Kidney glomerular epithelial cell (primary cell): ENCODE measurements around the gene THAP11.
A peak's percentile ranks its signal among the peaks of the same experiment; 100 is the strongest.

ENCODE experiments used
- DNase-seq: peaks from one replicate; lab custom pipeline; 2025; lab: John Stamatoyannopoulos, UW

THAP11 gene

GRCh38 chr16:67883872-67884261, 41.7 kb downstream of the THAP11 start:
- DNase-seq, result no peak

- no peak for DNase-seq
These were observed 42.6 kb downstream of the THAP11 start, which contains the start of gene NRN1L for GRCh38 chr16:67884684-67885083. NRN1L (plus strand) TSS chr16:67884885; CDS start chr16:67884904, 19 bp downstream.

- no peak for DNase-seq
These were observed 43.4 kb downstream of the THAP11 start for GRCh38 chr16:67885545-67885944.

- DNase-seq, result no peak
These were observed 43.9 kb downstream of the THAP11 start for GRCh38 chr16:67885976-67886375.

DNA sequence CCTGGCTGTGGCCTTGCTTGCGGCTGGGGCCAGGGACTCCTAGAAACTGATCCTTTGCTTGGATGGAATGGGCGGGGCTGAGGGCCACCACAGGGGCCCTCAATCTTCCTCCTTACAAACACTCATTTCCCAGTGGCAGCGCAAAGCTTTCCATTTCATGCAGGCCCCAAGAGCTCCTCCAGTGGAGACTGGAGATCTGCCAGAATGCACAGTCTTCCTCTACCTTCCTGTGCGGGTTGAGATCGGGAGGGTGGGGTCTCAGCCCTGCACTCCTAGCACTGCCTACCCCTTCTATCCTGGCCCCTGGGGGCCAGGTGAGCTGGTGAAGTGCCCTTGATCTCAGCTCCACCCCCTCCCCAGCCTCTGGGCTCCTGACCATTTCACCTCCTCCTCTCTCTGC, 44.3 kb downstream of the THAP11 start:
- no peak for DNase-seq

GRCh38 chr16:67888331-67888730, 46.2 kb downstream of the THAP11 start:
- no peak for DNase-seq

DNA sequence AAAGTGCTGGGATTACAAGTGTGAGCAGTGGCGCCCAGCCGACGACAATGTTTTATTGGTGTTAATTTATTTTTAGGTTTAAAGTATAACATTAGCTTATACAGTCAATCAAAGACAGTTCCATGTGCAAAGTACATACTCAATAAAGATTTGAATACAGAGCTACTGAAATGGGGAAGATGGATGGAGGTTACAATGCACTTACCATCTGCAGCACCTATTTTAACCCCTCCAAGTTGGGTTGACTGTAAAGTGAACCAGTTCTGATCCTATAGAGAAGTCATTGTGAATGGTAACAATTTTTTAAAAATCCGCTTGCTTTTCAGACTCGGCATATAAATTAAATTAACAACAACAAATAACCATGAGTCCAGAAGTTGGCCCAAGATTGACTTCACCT, 50.3 kb downstream of the THAP11 start:
- no peak for DNase-seq

DNA sequence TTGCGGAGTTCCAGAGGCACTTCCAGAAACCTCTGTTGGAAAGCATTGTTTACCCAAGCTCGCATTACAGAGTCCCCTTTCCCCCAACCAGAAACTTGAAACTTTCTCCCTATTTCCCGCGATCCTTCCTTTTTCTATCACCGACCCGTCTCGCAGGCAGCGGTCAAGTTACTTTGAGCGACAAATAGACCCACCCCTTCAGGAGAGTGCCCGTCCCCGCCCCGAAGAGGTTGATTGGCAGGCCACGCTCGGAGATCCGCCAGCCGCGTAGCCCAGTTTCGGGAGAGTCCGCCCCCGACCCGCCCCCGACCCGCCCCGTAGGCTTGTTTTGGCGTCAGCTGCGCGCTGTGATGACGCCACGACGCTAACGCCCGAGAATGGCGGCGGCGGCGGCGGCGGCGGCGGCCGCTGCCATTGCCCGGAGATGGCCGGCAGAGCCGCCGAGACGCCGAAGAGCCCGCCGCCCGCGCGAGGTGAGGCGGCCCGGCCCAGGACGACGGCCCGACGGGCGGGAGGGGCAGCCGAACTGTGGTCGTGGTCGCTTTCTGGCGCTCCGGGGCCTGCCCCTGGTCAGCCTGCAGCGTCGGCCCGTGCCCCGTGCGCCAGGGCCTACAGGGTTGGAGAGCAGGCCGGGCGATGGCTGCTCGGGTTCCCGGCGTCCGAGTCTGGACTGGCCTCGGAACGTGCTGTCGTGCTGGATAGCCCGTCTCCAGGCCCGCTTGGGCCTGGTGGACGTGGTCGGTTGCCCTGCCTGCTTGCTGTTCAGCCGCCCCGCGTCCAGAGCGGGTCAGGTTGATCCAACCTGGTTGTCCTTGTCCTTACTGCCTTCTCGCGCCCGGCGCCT, 51.0 kb downstream of the THAP11 start, which contains the start of gene PSKH1:
PSKH1 (plus strand) TSS at position 356 of the 844 bp plus-strand sequence. CDS start 15,496 bp downstream, outside the sequence.
- peak; percentile 95 for DNase-seq
